Stimulated activated CD4-positive, alpha-beta T cell treated with anti-CD3 and anti-CD28 coated beads, Interleukin-2, amount 100 ng/mL, for 4 hours (primary cell): ENCODE measurements around the gene ERN2.
A peak's percentile ranks its signal among the peaks of the same experiment; 100 is the strongest.

Experiments used
- DNase-seq: peaks from one replicate; pipeline ENCODE4 v3.0.0-alpha.2; 2020; ENCODE audit warnings: low read depth

ERN2 gene

GRCh38 chr16:23687034-23687808 is 25.8 kb downstream of the ERN2 start:
- DNase-seq, result no peak

GRCh38 chr16:23683487-23683886 is 29.5 kb downstream of the ERN2 start:
- no peak for DNase-seq

- no peak for DNase-seq
These were observed 30.8 kb downstream of the ERN2 start for GRCh38 chr16:23682181-23682580.

GRCh38 chr16:23679986-23680336 is 33.1 kb downstream of the ERN2 start:
- DNase-seq, result no peak

- no peak for DNase-seq
These were observed 33.6 kb downstream of the ERN2 start for GRCh38 chr16:23679274-23679985.

- peak; percentile 41 for DNase-seq
These were observed 34.4 kb downstream of the ERN2 start, which contains the start of gene PLK1 for GRCh38 chr16:23678430-23679273. PLK1 (plus strand) TSS chr16:23678889; CDS start chr16:23678933, 44 bp downstream.

GRCh38 chr16:23676924-23677480 is 36.0 kb downstream of the ERN2 start:
- DNase-seq, result no peak

GRCh38 chr16:23673971-23674614 is 38.9 kb downstream of the ERN2 start:
- no peak for DNase-seq

- no peak for DNase-seq
These were observed 42.8 kb downstream of the ERN2 start for GRCh38 chr16:23670137-23670776.

GRCh38 chr16:23668873-23669272 is 44.1 kb downstream of the ERN2 start:
- DNase-seq, result no peak

GRCh38 chr16:23668225-23668624 is 44.8 kb downstream of the ERN2 start:
- DNase-seq, result no peak

- DNase-seq, result no peak
These were observed 45.7 kb downstream of the ERN2 start for GRCh38 chr16:23667355-23667659.

- DNase-seq, result no peak
These were observed 46.3 kb downstream of the ERN2 start for GRCh38 chr16:23666571-23667354.

GRCh38 chr16:23663918-23664317 is 49.1 kb downstream of the ERN2 start:
- DNase-seq, result no peak

GRCh38 chr16:23651943-23652468 is 61.0 kb downstream of the ERN2 start:
- DNase-seq, result no peak

- DNase-seq, result no peak
These were observed 62.2 kb downstream of the ERN2 start for GRCh38 chr16:23650674-23651416.

- DNase-seq, result no peak
These were observed 70.7 kb downstream of the ERN2 start for GRCh38 chr16:23642246-23642774.

GRCh38 chr16:23640931-23641765 is 71.9 kb downstream of the ERN2 start, which contains the start of the genes DCTN5 and PALB2:
DCTN5 (plus strand) TSS chr16:23641466; CDS start chr16:23641543, 77 bp downstream.
PALB2 (minus strand) TSS chr16:23641310; CDS start chr16:23641157, 153 bp downstream.
- peak; percentile 77 for DNase-seq
